Measurements from ENCODE around the gene FHL5.

FHL5 gene

DNA sequence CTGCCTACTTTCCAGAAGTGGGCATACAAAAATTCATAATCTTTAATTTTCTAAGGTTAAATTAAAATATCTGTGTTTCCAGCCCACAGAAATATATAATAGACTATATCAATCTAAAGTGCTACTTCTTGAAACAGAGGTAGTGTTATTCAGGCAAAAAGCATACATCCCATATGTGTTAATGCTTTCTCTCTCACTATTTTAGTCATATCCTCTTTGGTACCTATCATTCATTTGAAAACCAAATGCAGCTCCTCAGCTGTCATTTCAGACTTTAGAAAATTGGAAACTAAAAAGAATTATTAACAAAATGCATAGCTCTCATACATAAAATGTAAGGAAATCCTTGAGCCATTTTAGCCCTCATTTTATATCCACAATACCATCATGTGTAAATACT, 925 bp downstream of the FHL5 start:
- Histone ChIP-seq H3K9ac (ENCODE audit: low read depth, low read length, poor library complexity, severe bottlenecking) (no peak overlapping the region), H3K9me2 (replicated peaks; ENCODE audit: low read depth, low read length) (no peaks in the 10 kb centered on the region), H3K4me3 (ENCODE audit: low read length, poor library complexity, severe bottlenecking) (no peak overlapping the region), H3F3A (ENCODE audit: low read depth) (no peaks in the 10 kb centered on the region), H3K9me3 (ENCODE audit: insufficient read depth, low read depth, low read length) (no peaks in the 10 kb centered on the region), H3K4me2 (ENCODE audit: low read depth, low read length, poor library complexity, severe bottlenecking) (no peak overlapping the region), H3K79me2 (ENCODE audit: insufficient read depth, low read length) (no peaks in the 10 kb centered on the region), H2AFZ (ENCODE audit: low read length) (no peak overlapping the region), H4K20me1 (ENCODE audit: insufficient read depth, low read length, poor library complexity, severe bottlenecking) (no peaks in the 10 kb centered on the region), H3K36me3 (ENCODE audit: insufficient read depth, low read length) (no peaks in the 10 kb centered on the region), H3K27me3 (ENCODE audit: insufficient read depth, low read length, poor library complexity, severe bottlenecking) (no peaks in the 10 kb centered on the region), H3K4me1 (ENCODE audit: insufficient read depth, low read length, poor library complexity, severe bottlenecking) (no peaks in the 10 kb centered on the region)
- TF ChIP-seq EZH2phosphoT487 (IDR thresholded peaks at IDR 0.05; ENCODE audit: borderline replicate concordance) = no peak
- no peak for TF ChIP-seq CTCF (conservative IDR thresholded peaks at IDR 0.05; ENCODE audit: low read length)

- H2AFZ ChIP-seq (ENCODE audit: low read length) = no peak overlapping the region
- no peaks in the 10 kb centered on the region for H3K36me3 ChIP-seq (ENCODE audit: insufficient read depth, low read length)
- H3K27me3 ChIP-seq (ENCODE audit: insufficient read depth, low read length, poor library complexity, severe bottlenecking) = no peaks in the 10 kb centered on the region
- no peak overlapping the region for H3K9ac ChIP-seq (ENCODE audit: low read depth, low read length, poor library complexity, severe bottlenecking)
- H3K4me3 ChIP-seq (ENCODE audit: low read length, poor library complexity, severe bottlenecking) = no peak overlapping the region
- TF ChIP-seq CTCF (conservative IDR thresholded peaks at IDR 0.05; ENCODE audit: low read length) (no peak), EZH2phosphoT487 (IDR thresholded peaks at IDR 0.05; ENCODE audit: borderline replicate concordance) (no peak)
- H3K79me2 ChIP-seq (ENCODE audit: insufficient read depth, low read length) = no peaks in the 10 kb centered on the region
- H4K20me1 ChIP-seq (ENCODE audit: insufficient read depth, low read length, poor library complexity, severe bottlenecking) = no peaks in the 10 kb centered on the region
- no peaks in the 10 kb centered on the region for H3F3A ChIP-seq (ENCODE audit: low read depth)
- no peaks in the 10 kb centered on the region for H3K9me2 ChIP-seq (replicated peaks; ENCODE audit: low read depth, low read length)
- no peak overlapping the region for H3K4me2 ChIP-seq (ENCODE audit: low read depth, low read length, poor library complexity, severe bottlenecking)
- H3K4me1 ChIP-seq (ENCODE audit: insufficient read depth, low read length, poor library complexity, severe bottlenecking) = no peaks in the 10 kb centered on the region
- 0 out of 2 replicates have a peak, but pooled peaks cover 3% of the 10 kb centered on the region for H3K9me3 ChIP-seq (ENCODE audit: insufficient read depth, low read depth, low read length)
Measured at GRCh38 chr6:96570053-96570452, 7.1 kb downstream of the FHL5 start.

GRCh38 chr6:96571551-96571950, 8.6 kb downstream of the FHL5 start:
- H3K79me2 ChIP-seq (ENCODE audit: insufficient read depth, low read length) = no peaks in the 10 kb centered on the region
- no peak overlapping the region for H3K9ac ChIP-seq (ENCODE audit: low read depth, low read length, poor library complexity, severe bottlenecking)
- no peaks in the 10 kb centered on the region for H3K27me3 ChIP-seq (ENCODE audit: insufficient read depth, low read length, poor library complexity, severe bottlenecking)
- H3K9me3 ChIP-seq (ENCODE audit: insufficient read depth, low read depth, low read length) = 0 out of 2 replicates have a peak, but pooled peaks cover 3% of the 10 kb centered on the region
- H3K36me3 ChIP-seq (ENCODE audit: insufficient read depth, low read length) = no peaks in the 10 kb centered on the region
- no peak for TF ChIP-seq CTCF (conservative IDR thresholded peaks at IDR 0.05; ENCODE audit: low read length)
- no peak for TF ChIP-seq EZH2phosphoT487 (IDR thresholded peaks at IDR 0.05; ENCODE audit: borderline replicate concordance)
- H3K4me2 ChIP-seq (ENCODE audit: low read depth, low read length, poor library complexity, severe bottlenecking) = no peak overlapping the region
- H3K4me3 ChIP-seq (ENCODE audit: low read length, poor library complexity, severe bottlenecking) = no peak overlapping the region
- no peaks in the 10 kb centered on the region for H3F3A ChIP-seq (ENCODE audit: low read depth)
- H3K4me1 ChIP-seq (ENCODE audit: insufficient read depth, low read length, poor library complexity, severe bottlenecking) = no peaks in the 10 kb centered on the region
- no peak overlapping the region for H2AFZ ChIP-seq (ENCODE audit: low read length)
- no peaks in the 10 kb centered on the region for H4K20me1 ChIP-seq (ENCODE audit: insufficient read depth, low read length, poor library complexity, severe bottlenecking)
- no peaks in the 10 kb centered on the region for H3K9me2 ChIP-seq (replicated peaks; ENCODE audit: low read depth, low read length)
